GM18867 (cell line): ENCODE measurements around the gene RIC3.

Experiments
- ATAC-seq: cut with Tn5 transposase; IDR thresholded peaks from one replicate; pipeline ENCODE4 v1.9.1; 2021; ENCODE audit warnings: mild to moderate bottlenecking, moderate library complexity; ENCODE audit not compliant: unreplicated experiment

RIC3 gene

DNA sequence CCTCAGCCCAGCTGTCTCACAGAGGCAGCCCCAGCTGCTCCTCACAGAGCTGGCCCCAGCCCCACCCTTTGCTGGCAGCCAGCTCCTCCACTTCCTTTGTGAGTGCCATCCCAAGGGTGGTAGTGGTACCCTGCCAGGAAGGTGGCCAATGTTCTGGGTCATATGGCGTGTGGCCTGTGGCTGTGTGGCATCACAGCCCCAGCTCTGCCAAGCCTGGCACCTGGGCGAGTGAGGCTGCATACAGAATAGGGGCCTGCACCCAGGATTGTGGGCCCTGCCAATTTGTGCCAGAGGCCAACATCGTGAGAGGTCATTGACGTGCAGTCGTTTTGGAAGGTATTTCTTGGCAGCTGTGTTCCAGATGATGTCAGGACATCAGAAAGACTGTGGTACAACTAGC is 77.1 kb downstream of the RIC3 start:
- no peak for ATAC-seq

DNA sequence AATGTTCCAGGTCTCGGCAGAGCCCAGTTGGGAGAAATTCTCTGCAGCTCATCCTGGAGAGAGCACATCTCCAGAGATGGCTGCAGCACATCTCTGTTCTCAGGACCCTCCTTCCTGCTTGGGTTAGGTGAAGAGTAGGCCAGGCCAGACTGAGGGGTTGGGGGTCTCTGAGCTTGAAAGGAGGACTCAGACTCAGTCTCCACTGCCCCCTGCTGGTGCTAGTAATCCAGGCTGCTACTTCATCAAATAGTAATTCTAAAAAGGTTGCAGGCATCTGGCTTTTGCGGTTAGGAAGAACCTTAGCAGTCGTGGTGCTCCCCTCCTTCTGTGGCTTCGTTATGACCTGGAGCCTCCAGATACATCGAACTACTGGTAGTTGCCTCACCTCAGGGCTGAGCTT is 78.1 kb downstream of the RIC3 start:
- ATAC-seq = no peak

DNA sequence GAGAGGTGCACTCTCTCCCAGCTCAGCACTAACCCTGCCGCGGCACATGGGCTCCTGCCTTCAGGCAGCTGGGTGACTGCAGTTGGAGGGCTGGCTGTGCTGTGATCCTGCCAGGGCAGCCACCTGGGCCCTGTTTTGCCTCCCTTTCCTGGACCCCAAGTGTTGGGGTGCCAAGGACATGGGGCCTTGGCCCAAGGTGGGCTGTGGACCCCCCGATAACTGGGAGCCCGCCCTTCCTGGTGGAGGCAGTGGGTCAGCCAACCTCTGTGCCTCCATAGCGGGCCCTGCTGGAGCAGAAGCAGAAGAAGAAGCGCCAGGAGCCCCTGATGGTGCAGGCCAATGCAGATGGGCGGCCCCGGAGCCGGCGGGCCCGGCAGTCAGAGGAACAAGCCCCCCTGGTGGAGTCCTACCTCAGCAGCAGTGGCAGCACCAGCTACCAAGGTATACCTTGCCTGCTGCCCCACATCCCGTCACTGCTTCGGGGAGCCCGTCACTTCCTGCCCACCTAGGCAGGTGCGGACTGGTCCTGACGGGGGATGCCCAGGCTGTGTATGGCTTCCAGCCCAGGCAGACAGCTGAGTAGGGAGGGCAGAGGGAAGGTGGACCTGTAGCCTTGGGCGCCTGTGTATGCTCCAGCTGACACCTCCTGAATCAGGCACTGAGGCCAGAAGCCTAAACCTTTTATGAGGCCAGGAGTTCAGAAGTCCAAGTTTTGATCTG is 78.9 kb downstream of the RIC3 start:
- no peak for ATAC-seq

DNA sequence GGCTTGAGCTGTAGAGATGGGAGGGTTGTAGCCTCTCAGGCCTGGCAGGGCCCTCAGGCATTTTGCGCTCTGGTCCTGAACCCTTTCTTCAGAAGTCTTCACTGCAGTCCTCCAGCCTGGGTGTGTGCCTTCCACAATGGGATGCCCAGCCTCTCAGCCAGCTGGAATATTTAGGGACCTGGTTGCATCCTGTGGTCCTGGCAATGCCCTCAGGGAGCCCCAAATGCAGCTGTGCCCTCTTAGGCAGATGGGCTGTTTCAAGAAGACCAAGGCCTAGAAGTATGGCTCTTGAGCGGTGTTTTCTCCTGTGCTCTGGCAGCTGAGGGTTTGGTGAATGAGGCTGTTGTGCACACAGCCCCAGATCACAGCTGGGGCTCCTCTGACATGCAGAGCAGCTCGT is 81.1 kb downstream of the RIC3 start:
- ATAC-seq = no peak

DNA sequence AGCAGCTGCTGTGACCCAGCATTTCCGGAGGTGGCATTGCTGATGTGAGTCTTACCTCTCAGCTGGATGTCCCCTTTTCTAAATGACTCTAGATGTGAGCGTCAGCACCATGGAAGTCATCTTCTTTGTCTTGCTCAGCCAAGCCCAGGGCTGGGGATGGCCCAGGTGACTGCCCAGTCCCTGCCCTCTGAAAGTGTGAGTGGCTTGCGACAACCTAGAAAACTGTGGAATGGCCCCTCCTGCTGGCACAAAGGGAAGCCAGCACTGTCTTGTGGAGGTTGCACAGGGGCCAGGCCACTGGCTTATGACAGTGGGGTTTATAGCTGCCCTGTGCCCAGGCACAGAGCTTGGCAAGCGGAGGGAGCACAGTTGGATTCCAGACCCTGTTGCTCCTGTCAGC is 81.6 kb downstream of the RIC3 start:
- ATAC-seq = no peak

DNA sequence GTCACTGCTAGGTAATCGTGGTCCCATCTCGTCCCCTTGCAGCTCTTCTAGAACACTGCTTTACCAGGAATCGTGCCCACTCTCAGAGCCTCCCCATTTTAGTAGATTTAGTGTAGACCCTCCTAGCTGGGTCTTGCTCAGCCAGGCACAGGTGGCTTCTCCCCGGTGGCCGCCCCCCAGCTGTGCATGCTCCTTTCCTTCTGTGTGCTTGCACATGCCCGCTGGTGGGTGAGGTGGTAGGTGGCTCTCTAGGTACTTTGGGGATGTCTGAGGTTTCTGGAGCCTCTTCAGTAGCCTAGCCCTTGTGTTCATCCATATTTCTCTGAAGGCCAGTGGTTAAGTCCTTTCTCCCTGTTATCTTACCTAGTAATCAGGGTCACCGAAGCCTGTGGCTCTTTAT is 82.3 kb downstream of the RIC3 start:
- ATAC-seq = no peak

DNA sequence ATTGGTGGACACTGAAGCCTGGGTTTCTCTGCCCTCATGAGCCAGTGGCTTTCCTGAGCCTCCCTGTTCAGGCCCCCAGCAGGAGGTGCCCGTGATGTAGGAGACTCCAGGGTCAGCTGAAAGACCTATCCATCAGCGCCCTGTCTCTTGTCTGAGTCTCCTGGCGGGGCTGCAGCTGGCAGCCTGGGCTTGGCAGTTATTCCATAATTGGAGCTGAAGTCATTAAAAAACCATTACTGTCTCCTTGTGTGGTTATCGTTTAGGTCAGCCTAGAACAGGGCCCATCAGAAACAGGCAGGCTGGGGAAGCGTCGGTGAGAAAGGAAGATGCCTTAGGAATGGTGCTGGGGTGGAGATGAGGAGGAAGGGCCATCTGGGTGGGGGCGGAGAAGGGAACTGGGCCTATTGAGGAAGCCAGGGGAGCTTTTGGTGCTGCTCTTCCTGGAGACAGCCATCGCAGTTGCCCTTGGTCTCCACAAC is 82.8 kb downstream of the RIC3 start:
- no peak for ATAC-seq

DNA sequence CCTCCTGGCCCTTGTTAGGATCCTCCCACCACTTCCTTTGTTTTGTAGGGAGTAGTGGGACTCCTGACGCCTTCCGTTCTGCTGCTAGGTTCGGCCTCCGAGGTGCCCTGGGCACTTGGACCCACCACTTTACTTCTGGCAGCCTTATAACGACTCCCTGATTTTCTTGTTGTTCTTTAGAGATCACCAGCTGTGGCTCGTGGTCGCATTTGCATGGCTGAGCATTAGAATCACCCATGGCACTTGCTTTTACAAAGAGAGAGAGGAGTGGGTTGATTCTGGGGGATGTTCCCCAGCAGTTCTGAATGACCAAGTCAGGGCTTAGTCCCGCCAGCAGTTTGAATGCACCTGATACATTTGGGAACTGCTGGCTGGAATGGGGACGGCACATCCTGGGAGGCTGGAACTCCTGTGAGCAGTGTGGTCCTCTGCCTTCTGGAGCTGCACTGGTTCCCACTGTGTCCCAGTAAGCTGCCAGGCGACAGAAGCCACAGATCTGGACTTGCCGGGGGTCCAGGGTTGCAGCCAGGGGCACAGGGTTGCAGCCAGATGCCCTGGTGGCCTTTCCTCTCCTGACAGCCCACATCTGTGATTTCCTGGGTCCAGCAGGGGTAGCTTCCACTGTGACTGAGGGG is 83.7 kb downstream of the RIC3 start:
- ATAC-seq = no peak

DNA sequence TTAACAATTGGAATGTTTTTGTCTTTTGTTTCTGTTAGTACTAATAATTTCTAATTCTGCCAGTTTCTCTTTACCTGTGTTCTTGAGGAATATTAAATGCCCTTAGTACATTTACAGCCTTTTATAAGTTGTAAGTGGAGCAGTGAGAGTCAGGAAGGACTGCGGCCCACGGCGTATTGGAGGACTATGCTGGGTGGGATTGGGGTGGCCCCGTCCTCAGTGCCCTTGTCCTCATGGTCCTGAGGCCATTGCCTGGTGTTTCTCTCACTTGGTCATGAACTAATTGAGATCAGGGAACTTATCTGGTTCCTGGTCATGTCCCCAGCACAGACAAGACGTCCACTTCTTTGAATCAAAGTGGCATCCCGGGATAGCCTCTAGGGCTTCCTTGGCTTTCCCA is 84.5 kb downstream of the RIC3 start:
- no peak for ATAC-seq

DNA sequence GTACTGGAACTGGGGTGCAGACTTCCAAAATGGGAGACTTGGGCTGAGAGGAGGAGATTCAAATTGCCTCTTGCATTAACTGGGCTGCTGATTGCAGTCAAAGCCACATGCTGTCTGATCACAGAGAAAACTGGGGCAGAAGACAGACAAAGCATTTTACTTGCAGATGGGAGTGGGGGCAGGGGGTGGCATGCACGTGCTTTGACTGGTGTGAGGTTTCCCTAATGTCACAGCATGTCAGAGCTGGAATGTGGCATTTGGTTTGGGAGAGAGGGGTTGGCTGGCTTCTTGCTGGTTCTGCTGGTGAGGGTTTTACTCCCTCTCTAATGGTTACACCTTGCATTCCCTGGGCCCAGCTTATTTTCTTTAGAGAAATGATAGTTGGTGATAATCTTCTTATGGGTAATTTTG is 84.9 kb downstream of the RIC3 start:
- no peak for ATAC-seq

DNA sequence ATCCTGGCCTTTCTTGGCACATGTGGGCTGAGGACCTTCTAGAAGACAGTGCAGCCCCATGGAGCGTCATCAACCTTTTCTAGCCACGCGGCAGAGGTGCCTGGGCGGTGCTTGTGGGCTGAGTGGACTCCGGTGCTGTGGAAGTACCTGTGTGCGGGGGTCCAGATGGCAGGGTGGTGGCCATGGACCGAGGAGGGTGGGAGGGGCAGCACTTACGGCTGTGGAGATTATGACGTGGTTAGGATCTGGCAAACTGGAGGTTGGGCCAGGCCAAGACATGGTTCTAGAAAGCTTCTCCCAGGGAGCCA is 85.8 kb downstream of the RIC3 start:
- no peak for ATAC-seq

DNA sequence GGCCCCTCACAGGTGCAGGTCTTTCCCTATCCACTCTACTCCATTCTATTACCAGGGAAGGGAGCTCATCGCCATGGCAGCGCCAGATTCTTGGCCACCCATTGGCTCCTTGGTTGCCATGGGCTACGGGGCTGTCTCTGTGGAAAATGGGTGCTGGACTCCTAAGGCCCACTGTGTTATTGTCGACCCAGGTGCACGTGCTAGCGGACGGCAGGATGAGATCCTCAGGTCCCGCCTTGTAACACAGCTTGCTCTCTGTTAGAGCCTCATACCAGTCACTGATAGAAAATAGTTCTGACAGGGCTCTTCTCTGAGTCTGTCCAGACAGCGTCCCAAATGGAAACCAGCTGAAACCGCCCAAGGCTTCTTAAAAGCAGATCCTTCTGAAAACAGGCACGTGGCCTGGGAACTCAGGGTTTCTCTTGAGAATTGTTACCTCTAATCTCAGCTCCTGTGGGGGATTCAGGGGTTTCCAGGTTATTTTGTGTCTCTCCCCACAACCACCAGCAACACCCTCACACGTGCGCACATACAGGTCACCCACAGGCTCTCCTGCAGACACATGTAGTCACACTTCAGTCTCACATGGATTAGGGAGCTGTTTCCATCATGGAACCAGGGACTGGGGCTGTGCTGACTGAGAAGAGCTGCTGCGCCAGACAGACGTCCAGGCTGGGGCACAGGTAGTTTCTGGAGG is 86.3 kb downstream of the RIC3 start:
- ATAC-seq = no peak

DNA sequence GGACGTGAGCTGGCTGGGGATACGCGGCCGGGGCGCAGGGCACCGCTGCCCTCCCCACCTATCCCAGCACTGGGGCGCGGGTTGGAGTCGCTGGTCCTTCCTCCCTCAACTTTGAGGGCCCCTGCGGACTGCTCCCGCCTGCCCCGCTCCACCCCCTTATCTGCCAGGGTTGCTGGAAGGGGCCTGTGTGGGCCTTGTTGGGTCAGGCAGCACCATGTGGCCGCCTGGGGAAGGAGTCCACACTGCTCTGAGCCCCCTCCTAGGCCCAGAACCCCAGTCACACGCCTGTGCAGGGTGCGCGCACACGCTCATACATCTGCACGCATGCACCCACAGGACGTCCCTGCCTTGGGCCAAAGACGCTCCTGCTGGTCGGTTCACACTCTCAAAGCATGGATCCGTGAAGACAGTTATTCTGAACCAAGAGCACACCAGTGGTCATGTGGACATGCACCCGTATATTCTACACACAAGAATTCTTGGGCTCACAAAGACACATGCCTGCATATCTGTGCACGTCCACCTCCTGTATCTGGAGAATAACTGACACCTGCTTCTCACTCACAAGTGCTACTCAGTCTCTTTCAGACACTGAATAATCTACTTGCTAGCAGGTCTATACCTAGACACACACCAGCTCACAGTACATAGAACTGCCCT is 87.1 kb downstream of the RIC3 start:
- ATAC-seq = no peak

DNA sequence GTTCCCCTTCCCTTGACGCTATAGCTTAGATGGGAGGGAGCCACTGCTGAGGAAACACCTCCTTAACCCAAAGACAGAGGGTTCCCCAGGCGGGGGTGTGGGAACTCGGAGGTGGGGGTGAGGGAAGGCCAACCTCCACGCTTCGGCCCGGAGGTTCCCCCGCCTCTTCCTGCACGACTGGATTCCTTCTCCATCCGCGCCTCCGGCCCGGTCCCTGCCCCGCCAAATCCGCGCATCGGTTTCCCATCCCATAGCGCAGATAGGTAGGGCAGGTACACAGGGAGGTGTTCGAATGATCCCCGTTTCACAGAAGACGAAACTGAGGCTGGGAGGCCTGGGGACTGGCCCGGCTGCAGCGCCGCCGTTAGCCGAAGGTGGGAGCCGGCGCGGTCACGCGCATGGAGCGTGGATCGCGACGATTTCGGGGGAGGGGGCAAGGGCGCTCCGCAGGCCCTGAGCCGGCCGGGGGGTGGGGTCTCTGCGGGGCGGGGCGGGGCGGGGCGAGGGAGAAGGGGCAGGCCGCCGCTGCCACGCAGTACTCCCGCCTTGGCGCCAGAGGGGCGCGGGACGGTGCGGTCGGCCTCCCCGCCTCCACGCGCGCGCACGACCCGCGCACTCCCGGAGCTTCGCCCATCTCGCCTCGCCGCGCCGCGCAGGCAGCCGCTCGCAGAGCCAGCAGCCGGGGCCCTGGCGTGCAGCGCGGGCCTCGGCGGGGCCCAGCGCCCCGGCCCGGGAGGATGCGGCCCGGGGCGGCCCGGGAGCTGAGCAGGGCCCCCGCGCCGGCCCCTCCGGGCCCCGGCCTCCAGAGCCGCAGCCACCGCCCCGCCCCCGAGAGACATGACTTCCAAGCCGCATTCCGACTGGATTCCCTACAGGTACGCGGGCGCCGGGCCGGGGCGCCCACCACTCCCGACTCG is 87.9 kb downstream of the RIC3 start, which contains the start of gene TUB:
Gene TUB (plus strand): TSS at position 538 of the 917 bp plus-strand sequence. CDS start 300 bp downstream, at position 838.
- ATAC-seq = no peak

DNA sequence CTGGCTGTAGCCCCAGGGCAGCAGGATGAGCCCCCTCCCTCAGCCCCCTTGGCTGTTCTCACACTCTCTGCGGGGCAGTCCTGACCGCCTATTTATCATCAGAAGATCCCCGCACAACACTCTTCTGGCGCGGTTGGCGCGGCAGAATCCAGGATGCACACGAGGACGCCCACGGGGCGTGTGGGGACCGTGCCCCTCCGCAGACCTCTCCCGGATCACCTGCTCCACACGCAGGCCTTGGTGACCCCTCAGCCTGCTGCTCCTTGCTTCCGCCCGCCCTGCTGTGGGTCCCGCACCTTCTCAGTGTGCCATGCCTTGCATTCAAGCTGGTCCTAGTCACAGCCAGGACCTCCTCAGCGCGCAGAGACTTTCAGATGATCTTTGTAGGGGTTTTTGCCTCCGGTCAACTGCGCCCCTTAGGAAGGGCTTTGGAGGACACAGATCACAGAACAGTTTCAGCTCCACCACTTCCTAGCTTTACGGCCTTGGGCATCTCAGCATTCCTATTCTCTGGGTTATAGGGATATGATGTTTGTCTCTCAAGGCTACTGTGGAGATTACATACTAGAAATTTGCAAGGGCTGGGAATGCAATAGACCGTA is 88.7 kb downstream of the RIC3 start:
- ATAC-seq = no peak

DNA sequence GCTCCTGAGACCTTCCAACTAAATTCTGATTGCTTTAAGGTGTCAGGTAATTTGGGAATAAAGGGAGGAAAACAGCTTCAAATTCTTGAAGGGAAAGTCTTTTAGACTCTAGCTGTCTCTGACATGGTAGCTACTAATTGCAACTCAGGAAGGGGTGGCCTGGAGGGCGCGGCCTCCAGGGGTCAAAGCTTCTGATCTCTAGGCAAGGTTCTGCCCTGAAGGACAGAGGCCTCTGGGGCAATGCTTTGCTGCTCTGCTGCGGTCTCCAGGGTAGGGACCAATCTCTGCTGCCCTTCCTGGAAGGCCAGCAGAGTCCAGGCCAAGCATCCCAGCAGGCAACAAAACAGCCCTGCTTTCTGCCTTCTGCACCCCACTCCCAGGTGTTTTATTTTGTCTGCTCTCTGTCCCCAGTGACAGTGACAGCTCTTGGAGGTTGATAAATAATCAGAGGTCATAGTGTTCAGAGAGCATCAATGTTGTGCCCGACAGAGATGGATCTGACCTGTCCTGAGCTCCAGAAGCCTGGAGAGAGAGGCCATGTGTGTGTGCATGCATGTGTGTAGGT is 89.6 kb downstream of the RIC3 start:
- no peak for ATAC-seq

DNA sequence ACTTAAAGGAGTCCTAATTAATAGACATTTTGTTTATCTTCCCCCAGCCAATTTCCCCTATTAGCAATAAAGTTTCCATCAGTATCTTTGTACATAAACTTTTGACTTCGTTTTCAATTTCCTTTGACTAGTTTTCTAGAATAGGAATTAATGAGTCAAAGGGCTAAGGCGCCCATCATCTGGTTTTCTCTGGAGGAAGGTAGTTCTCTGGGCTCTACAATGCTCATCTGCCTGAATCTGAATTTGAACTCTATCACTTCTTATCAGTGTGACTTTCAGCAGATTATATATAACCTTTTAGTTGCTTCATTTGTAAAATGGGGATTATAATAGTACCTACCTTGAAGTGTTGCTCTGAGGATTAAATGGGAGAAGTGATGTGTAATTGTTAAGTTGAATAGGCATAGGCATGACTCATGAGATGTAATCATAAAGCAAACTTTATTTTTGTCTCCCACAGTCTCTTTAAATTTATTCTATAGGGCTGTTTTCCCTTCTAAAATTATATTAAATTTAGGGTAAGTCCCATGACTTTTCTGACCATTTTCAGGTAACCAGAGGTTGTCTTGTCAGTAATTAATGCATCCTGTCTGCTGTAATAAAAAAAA is 93.6 kb downstream of the RIC3 start:
- ATAC-seq = no peak

DNA sequence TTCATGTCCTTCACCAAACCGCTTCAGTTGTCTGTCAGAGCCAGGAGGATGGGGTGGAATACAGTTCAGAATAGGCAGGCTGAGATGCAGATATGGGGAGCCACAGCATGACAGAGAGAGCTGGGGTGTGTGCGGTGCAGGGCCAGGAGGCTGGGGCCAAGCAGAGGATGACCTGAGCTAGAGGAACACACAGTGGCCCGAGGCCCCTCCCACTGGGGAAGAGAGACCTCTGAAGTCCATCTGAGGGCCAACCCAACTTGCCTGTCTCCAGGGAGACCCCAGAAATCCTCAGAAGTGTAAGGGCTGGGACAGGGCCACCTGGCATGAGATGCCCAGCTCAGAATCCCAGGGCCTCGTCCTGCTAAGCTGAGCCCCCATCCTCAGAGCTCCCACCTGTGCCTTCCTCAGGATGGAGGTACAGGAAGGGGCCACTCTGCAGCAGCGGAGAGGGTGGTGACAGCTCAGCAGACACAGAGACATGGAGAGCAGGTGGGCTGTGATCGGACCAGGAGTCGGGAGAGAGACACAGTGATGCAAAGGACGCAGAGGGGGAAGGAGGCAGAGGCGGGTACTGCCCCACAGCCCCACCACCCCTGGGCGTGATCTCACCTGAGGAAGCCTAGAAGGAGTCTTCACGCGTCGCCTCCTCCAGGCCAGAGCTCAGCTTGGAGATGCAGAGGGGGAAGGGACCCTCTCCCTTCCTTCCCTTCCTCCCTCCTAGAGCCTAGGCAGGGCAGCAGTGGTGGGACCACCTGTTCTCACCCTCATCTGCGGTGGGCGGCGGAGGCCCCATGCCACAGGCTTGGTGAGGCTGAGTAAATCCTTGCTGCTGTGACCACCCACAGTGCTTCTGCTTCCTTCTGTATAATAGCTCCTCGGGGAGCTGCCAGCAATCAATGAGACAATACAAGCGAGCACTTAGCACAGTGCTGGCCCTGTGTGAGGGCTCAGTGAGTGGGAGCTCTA is 96.9 kb downstream of the RIC3 start:
- ATAC-seq = no peak
